Gastrocnemius medialis (tissue), 4 donors: Measurements from ENCODE around the gene VTCN1.

ENCODE experiments used
- CTCF ChIP-seq, 5 experiments: fragments of 450-650 bp in 3 of 5; fragments of 200-600 bp in 2 of 5; sonication (generic) in 2 of 5; IDR thresholded peaks in 4 of 5; conservative IDR thresholded peaks in 1 of 5; 1 replicate in 4 of 5; 2 replicates in 1 of 5; pipeline ENCODE4 v1.5.1; 2016 to 2019; ENCODE audit warnings: antibody characterized with exemption in 5 of 5, mild to moderate bottlenecking in 3 of 5, moderate library complexity in 3 of 5
- POLR2A ChIP-seq, 2 donors: fragments of 450-650 bp; IDR thresholded peaks; one replicate each; pipeline ENCODE4 v1.6.1; 2017; ENCODE audit warnings: antibody characterized with exemption in 2 of 2, mild to moderate bottlenecking in 2 of 2, moderate library complexity in 2 of 2

GRCh38 chr1:117120774-117121588 lies 89.7 kb downstream of the VTCN1 start:
- TF ChIP-seq CTCF (IDR thresholded peaks at IDR 0.05 in 4 of 5, conservative IDR thresholded peaks at IDR 0.05 in 1 of 5) (no peak), POLR2A (IDR thresholded peaks at IDR 0.05) (no peak)
